ENCODE measurements around the gene PDE7B.

The PDE7B gene

GRCh38 chr6:135888818-135889217 is 37.3 kb downstream of the PDE7B start:
- no peak for DNase-seq (ENCODE audit: low spot score)

DNA sequence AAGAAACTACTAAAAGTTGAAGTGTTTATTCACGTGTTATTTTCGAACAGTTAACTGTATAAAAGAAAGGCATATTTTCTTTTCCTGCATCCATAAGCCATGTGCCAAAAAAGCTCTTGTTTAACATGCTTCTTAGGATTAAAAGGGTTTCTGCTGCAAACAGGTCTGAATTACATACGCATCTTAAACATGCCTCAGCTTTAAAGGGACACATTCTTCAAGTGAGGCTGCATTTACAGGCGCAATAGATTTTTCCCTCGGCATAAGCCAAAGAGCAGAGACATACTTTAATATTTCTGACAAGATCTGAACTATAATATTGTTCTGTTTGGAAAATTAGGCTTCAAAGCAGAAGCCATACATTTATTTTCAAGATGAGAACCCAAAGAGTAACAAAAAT is 39.4 kb downstream of the PDE7B start:
- no peak for DNase-seq (ENCODE audit: low spot score)

DNA sequence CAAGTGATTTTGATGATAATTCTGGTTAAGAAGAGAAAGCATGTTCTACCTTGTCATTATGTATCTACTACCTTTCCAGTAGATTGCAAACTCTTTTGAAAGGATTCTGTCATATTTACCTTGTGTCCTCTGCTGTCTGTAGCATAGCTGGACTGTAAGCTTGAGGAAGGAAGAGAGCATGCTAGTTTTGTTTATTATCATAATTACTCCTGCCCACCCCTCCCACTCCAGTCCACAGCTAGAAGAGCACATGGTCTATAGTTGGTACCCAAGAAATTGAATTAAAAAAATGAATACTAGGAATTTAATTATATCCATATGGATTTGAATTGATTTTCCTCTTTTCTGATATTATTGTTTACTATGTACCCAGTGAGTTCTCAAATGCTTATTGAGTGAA is 40.2 kb downstream of the PDE7B start:
- no peak for DNase-seq (ENCODE audit: low spot score)

DNA sequence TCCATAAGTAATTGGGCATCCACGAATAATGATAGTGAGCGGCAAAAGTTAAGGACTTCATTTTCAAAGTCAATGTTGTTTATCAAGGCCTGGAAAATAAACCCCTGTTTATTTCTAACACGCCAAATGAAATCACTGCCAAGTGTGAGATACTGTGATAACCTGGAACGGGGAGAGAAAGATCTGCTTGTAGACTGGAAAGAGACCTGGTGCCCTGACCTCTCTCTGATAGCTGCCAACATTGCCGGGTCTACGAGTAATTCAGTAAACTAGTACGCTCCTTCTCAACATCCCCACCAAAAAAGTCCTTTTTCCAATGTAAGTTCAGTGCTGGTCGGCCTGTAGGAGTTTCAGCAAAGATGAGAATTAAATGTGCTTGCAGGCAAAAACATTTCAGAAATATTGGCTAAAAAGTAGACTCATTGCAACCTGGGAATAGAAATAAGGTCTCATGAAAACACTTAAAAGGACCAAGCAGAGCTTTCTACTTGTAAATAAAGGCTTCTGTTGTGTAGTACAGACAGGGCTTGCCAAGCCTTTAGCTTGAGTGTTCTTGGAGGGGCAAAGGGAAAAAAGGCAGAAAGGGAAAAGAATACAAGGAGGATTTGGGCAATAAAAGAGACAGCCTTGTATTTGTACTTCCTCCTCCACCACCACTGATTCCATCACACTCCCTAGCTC is 43.9 kb downstream of the PDE7B start:
- DNase-seq (ENCODE audit: low spot score) = no peak

DNA sequence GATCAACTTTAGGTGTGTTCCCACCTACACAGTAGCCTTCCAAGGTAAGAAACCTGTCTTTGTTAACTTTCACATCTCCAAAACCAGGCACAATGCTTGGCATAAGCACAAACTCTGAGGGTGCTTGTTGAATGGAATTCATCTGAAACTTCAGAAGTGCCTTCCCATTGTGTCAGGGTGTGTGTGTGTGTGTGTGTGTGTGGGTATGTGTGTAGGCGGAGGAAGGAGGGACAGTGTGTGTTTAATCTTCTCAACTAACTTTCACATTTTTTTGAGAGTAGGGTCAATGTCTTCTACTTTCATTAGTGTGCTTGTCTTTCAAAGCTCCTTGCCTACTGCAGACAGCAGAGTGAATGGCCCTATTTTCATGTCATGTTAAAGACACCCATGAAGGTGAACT is 45.6 kb downstream of the PDE7B start:
- DNase-seq (ENCODE audit: low spot score) = no peak

DNA sequence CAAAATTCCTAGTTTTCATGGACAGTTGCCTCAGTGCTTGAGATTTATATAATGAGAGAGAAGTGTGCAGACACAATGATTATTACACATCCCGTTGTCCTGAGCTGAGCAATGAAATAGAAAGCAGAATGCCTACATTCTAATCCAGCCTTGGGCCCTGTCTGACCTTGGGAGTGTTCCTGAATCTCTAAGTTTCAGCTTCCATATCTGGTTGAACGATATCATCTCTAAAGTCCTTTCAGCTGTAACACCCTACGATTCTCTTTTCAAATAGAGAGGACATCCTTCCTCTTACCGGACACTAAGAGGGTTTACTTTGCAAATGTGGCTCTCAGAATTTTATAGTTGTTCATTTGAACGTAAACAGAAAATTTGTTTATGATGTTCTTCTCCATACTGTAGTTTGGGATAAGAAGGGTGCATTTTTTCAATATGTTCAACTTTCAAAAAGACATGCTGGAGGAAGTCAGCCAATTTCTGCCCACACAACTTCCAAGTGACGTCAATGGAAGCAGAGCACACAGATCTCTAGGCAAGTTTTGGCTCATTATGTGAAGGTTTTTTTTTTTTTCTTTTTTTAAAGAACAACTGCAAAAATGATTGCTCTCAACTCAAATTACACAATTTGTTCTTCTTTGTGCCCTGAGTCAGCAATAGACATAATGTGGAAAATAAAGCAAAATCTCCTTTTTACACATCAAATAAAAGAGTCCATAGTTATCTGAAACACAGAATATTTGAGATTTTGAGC is 50.4 kb downstream of the PDE7B start:
- DNase-seq (ENCODE audit: low spot score) = no peak

DNA sequence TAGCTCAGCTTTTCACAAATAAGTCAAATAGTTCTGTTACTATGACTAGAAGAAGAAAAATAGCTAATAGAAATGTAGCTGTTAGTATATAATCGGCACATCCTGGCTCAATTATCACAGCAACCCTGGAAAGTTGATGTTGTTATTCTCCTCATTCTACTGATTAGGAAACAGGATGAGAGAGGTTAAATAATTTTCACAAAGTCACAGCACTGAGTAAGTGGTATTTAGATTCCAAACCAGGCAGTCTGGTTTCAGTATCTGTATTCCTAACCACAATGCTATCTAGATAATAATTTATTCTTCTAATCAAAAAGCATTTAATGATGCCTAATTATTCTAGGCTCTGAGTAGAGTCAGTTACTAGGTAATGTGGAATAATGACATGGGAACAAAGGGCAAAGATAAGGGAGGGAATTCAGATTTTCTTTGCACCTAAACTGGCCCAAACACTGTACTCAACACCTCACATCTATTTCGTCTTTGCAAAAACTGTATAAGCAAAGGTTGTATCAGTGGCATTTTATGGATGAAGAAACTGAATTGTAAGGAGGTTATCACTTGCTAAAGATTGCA is 51.3 kb downstream of the PDE7B start:
- no peak for DNase-seq (ENCODE audit: low spot score)

DNA sequence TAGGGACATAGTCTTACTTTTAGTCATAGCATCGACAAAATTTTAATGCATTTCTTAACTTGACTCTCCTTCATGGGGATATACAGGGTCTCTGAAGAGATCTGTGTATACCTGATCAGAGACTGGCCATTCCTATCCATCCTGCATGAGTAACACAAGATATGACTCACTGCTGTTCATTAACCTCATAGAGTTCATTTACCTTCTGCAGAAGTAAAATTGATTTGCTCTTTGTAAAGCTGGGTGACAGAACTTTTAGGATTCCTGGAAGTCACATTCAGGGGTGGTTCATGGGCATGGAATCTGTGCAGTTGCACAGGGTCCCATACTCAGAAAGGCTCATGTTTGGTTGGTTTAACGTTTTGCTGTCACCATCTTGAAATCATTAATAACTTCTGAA is 53.2 kb downstream of the PDE7B start:
- DNase-seq (ENCODE audit: low spot score) = no peak

DNA sequence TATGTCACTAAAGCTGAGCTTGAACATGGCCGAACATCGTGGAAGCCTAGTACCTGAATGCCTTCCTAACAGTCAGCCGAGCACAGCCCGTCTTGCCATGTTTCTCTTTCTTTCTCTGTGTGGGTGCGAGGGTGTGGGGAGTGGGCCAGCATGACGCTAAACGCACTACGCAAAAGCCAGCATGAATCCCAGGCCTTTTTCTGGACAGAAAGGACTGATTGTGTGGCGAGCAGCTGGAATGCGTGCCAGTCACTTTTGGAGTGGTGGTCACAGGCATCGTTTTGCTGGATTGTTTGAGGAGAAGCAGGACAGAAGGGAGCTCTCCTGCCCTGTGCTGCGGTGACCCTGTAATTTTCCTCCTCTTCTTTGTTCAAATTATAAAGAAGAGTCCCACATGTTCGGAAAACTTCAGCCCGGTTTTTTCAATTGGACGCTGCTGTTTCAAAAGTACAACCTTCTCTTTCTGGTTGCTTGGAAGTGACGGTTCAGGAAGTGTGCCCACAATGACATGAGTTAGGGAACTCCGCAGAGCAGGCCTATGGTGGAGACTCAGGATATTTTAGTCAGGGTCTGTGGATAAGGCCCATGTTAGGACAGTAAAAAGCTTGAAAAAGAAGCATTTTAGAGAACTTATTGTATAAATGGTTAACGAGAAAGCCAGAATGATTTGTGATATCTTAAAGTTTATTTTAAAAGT is 54.3 kb downstream of the PDE7B start:
- DNase-seq (ENCODE audit: low spot score) = no peak

DNA sequence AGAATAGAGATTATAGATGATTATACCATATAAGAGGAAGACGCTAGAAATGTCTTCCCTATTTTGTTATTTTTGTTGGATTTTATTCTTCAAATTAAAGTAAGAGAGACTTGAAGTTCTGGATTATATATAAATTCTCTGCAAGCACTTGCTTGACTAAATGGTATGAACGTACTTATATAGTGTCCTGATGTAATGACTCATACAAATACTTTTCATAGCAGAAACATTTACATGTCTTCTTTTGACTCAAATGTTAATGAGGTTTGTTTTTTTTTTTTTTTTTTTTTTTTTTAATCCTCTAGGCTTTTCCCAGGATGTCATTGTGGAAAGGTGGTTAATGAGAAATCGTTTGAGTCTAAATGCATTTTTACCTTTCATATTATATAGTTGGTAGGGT is 55.0 kb downstream of the PDE7B start:
- no peak for DNase-seq (ENCODE audit: low spot score)

- DNase-seq (ENCODE audit: low spot score) = no peak
Measured at GRCh38 chr6:135906972-135907465, 55.5 kb downstream of the PDE7B start.

GRCh38 chr6:135909737-135910387 is 58.4 kb downstream of the PDE7B start:
- peak; percentile 52 for DNase-seq (ENCODE audit: low spot score)

DNA sequence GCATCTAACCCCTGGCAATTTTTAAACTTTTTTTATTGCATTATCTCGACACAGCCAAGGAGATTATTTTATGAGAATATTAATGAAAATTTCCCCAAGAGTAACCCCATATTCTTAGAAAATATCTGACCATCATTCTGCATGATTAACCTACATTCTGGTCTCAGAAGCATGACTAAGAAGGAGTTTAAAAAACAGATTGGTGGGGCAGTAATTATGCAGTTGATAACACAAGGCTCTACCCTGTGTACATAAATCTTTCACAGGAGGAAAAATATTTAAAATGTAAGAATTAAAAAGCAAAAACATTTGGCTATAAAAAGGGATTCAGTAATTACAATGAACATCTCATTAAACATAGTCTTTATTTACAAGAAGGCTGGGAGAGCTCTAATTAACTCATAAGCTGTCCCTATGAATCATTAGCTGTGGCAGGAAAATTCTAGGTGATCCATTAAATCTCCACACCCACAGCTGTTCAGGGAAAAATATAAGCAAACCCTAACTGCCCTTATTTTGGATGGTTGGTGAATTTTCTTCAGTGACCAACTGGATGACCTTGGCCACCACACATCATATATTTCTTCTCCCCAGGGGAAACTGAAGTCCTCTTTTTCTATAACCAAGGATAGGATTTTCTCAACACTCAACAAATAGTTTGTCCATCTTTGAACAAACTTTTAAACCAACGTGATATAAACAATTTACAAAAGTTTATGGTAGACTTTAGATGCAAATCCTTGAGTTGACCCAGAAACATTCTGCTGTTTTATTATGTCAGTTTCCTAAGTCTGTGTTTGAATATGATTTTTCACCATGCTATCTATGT is 59.5 kb downstream of the PDE7B start:
- no peak for DNase-seq (ENCODE audit: low spot score)

GRCh38 chr6:135913785-135914184 is 62.3 kb downstream of the PDE7B start:
- DNase-seq (ENCODE audit: low spot score) = no peak

- no peak for DNase-seq (ENCODE audit: low spot score)
Measured at GRCh38 chr6:135919026-135919425, 67.5 kb downstream of the PDE7B start.

- DNase-seq (ENCODE audit: low spot score) = no peak
Measured at GRCh38 chr6:135920689-135921088, 69.2 kb downstream of the PDE7B start.

- no peak for DNase-seq (ENCODE audit: low spot score)
Measured at GRCh38 chr6:135921188-135921587, 69.7 kb downstream of the PDE7B start.

DNA sequence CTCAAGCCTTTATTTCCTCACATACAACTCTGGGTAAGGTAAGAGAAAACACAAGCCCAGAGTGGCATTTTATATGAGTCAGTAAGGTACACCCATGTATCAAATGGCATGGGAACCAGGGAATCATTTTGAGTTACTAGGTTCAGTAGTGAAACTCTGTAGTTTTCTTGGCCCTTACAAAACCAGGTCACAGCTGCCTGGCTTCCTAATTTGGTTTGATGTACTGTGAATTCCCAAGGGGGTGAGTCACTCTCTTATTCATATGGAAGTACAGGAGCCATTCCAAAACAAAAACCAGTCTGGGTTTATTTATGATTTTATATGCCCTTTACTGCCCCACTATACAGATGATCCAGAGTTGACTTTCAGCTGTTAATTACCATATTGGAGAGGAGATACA is 70.7 kb downstream of the PDE7B start:
- DNase-seq (ENCODE audit: low spot score) = no peak

- no peak for DNase-seq (ENCODE audit: low spot score)
Measured at GRCh38 chr6:135922746-135923145, 71.2 kb downstream of the PDE7B start.

- DNase-seq (ENCODE audit: low spot score) = no peak
Measured at GRCh38 chr6:135932651-135933050, 81.2 kb downstream of the PDE7B start.

GRCh38 chr6:135935941-135936601 is 84.6 kb downstream of the PDE7B start:
- no peak for DNase-seq (ENCODE audit: low spot score)
